GM21576 (cell line): ENCODE results near the gene AUH.

Experiments used
- ATAC-seq: cut with Tn5 transposase; IDR thresholded peaks from one replicate; pipeline ENCODE4 v1.9.1; 2021; ENCODE audit warnings: mild to moderate bottlenecking, moderate library complexity; ENCODE audit not compliant: unreplicated experiment

The AUH gene

DNA sequence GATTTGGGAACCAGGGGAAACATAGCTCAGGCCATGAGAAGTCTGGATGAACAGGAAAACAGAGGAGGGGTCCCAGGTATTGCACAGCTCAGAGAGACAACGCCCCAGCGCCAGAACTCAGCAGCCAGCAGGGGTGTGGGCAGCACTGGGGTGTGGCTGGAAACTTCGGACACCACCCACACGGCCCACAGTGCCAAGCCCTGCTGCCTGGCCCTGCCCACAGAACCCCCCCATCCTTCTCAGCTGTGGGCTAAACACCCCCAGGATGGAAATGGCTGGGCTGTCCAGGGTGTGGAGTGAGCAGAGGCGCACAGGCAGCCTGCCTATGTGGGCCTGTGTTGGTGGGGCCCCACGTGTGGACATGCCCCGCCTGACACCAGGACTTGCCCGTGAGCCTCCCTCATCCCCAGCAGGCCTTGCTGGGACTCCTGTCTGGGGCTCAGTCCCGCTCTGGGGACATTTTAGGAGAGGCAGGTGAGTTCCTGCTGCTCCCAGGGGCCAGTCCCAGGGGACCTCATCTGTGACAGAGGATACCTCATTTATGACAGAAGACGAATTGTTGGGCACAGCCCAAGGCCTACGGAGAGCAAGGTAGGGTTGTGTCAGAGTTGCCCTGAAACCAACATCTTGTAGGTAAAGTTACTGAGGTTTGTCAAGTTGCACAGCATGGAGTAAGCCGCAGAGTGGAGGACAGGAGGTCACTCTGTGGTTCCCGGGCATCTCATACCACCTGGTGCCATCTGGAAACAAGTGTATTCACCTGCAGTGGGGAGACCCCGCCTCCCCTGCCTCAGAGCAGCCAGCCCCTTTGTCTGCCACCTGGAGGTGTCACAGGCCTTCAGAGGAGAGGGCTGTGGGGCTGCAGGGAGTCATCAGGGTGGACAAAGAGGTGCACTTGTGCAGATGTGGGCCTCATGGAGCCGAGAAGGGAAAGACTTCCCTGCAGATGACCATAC, 183.2 kb downstream of the AUH start:
- no peak for ATAC-seq

DNA sequence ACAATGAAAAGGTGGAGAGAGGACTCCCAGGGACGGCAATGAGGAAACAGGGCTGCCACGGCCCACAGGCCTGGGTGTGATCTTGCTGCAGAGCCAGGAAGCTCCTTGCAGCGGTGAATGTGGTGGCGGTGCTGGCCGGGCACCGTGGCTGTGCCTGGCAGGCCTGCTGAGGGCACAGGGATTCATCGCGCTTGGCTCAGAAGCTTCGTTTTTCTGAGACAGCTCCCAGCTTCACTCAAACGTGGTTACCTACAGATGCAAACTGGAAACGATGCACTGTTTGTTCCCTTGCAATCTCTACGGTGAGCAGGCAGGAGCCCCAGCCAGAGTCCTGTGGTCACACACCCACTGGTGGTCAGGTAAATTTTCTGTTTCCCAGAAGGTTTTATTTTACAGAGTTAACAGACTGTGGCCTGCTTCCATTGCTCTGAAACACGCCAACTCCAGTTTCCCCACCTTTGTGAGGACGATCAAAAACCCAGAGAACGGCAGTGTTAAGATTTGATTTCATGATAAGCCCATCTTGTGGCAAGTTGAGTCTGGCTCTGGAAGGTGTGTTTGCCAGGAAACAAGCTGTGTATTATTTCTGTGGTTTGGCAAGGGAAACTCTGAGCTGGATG, 183.9 kb downstream of the AUH start:
- ATAC-seq = no peak

DNA sequence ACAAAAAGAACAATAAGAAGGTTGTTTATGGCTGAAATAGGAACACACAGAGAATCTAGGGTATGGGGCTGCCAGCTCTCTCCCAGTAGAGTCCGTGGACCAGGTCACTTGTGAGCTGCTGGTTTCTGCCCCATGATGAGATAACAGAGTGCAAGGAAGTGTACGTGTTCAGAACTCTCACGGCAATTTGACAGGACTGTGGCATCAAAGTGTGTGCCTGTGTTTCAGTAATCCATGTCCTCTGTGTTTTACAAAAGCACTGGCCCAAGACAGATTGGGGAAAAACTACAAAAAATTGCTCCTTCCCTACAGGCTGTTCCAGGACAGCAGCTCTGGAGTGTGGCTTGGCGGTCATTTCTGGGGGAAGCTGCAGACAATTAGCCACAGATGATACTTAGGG, 184.6 kb downstream of the AUH start:
- ATAC-seq = no peak

DNA sequence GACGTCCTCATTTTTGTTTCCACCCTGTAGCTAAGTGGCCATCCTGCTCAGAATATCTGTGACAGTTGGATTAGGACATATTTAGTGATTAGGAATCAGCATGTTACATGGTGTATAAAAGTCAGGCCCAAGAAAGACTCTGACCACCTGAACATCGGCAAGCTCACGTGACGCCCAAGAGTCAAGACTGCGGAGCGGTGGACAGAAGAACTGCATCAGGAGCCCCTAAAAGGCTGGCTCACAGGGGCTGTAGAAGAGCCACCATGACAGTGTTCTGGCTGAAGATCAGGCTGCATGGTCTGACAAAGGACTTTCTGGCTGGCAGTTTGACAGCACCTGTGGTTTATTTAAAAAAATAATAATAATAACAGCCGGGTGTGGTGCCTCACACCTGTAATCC, 185.3 kb downstream of the AUH start:
- ATAC-seq = no peak

DNA sequence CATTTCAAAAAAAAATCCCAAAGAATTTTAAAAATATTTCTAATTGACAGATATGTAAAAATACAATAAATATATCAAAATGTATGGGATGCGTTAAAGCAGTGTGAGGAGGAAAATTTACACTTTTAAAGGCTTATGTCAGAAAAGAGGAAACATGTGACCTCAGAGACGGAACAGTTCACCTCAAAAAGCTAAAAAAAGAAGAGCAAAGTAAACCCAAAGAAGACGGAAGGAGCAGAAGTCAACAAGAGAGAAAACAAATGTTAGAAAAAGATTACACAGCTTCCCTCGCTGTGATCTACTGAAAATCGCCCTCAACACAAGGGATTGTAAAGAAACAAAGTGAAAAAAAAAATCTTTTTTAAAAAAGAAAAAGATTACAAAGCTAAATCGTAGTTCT, 186.9 kb downstream of the AUH start:
- ATAC-seq = no peak

DNA sequence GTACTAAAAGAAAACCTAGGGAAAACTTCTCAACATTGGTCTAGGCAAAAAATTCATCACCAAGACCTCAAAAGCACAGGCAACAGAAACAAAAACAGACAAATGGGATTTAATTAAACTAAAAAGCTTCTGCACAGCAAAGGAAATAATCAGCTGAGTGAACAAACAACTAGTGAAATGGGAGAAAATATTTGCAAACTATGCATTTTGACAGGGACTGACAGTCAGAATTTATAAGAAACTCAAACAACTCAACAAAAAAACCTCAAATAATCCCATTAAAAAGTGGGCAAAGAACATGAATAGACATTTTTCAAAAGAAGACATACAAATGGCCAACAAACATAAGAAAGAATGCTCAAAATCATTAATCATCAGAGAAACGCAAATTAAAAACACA, 189.4 kb downstream of the AUH start:
- no peak for ATAC-seq

DNA sequence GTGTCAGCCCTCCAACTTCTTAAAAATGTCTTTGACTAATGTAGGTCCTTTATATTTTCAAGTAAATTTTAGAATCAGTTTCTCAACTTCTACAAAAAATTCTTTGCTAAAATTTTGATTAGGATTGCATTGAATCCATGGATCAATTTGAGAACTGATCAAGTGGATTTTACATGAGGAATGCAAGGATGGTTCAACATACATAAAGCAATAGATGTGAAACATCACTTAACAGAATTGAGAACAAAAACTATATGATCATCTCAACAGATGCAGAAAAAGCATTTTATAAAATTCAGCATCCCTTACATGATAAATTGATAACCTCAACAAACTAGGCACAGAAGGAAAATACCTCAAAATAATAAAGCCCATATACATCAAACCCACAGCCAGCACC, 190.8 kb downstream of the AUH start:
- ATAC-seq = no peak

DNA sequence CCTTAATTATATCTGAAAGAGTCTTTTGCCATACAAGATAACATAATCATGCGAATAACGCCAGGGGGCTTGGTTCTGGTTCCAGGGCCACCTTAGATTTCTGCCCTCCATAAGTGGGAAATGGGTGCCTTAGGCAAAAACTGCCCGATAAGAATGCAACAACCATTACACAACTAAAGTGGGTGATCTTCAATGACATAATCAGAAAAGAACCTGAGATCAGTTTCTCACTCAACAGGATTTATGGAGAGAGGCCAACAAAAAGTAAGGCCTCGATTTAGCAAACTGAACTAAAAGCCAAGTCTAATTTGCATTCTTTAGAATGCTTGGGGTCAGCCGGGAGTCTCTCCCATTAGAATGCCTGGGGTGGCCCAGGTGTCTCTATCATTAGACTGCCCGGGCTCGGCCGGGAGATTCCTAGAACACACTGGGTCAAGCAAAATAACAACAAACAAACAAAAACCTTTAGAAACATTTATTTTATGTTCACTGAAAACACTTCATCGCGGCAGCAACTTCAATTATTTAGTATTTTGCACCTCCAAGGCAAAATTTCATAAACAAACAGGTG, 194.8 kb downstream of the AUH start:
- no peak for ATAC-seq

DNA sequence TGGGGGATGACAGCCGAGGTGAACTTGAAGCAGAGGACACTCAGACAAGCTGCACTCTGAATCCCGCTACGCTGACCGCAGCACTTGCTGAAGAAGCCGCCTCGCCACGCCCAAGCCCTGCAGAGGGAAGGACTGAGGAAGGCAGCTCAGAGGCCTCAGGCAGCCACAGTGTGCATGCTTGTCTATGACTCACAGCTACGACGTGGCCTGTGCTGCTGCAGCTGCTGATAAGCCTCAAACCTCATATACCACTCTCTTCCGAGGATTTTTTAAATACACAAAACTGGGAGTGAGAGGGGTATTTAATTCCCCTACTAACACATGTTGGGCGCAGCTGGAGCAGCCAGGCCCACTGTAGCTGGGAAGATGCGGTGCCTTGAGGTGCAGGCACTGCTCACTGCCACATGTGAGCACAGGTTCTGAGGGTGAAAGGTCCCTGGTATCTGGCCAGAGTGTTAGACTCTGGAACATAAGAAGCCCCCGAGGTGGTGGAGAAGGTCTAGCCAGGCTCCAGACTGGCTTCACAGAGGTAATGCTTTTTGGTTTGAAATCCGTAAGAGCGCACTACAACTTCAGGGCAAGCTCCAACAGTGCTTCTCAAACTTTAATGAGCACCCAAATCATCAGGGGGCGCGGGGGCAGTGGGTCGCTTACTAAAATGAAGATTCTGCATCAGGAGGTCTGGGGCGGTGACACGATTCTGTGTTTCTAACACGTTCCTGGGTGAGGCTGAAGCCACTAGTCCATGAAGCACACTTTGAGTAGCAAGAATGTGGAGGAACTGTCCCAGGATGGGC, 196.8 kb downstream of the AUH start:
- ATAC-seq = no peak
